ENCODE results near the gene STRIP1.

DNA sequence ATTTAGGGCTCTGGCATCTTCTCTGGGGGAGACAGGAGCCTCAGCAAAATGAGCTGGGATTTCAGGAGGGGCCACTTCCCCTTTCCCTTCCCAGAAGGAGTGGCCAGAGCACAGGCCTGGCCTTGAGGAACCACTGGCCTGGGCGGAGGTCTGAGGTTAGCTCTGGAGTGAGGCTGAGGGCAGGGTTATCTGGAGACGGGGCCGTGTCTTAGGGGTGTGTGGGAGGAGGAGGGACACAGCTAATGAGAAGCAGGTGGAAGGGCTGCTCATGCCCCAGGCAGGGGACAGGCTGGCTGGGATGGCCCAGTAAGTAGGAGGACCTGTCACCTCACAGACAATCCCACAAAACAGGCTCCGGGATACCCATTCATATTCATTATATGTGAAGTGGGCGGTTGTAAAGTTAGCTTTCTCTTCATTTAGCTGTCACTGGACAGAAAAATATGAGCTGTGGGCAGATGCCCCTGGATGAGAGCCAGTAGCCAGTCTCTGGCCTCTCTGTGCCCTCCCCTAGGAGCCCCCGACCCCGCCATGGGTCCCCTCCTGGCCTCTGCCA lies 23.6 kb downstream of the STRIP1 start:
- TF ChIP-seq POLR2A (IDR thresholded peaks at IDR 0.05; ENCODE audit: low read length) (no peak), EP300 (IDR thresholded peaks at IDR 0.05) (no peak), RAD21 (conservative IDR thresholded peaks at IDR 0.05 in 1 of 2, IDR thresholded peaks at IDR 0.05 in 1 of 2) (no peak)
- TF ChIP-seq, protein P1, sequence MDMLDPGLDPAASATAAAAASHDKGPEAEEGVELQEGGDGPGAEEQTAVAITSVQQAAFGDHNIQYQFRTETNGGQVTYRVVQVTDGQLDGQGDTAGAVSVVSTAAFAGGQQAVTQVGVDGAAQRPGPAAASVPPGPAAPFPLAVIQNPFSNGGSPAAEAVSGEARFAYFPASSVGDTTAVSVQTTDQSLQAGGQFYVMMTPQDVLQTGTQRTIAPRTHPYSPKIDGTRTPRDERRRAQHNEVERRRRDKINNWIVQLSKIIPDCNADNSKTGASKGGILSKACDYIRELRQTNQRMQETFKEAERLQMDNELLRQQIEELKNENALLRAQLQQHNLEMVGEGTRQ (IDR thresholded peaks at IDR 0.05): no peak
